Central memory CD8-positive, alpha-beta T cell (primary cell): ENCODE measurements around the gene TSHB.

ENCODE experiments used
- ATAC-seq: fragments of 150-1000 bp; cut with Tn5 transposase; replicated peaks from 2 replicates; pipeline ENCODE4 v1.10.0; 2022; ENCODE audit warnings: mild to moderate bottlenecking, moderate FRiP score, moderate number of reproducible peaks; ENCODE audit not compliant: poor library complexity, severe bottlenecking; ENCODE audit errors: extremely low read depth
- DNase-seq, 2 donors: peaks; one replicate each; pipeline ENCODE4 v3.0.0; 2021; ENCODE audit warnings: low spot score in 2 of 2
- H3K27ac Mint-ChIP-seq: one replicate; pipeline ENCODE4 v1.8.0; 2022; ENCODE audit warnings: low read depth, mild to moderate bottlenecking, moderate library complexity, mixed read lengths
- H3K27me3 Mint-ChIP-seq: one replicate; pipeline ENCODE4 v1.8.0; 2022; ENCODE audit warnings: mixed read lengths
- H3K36me3 Mint-ChIP-seq: one replicate; pipeline ENCODE4 v1.8.0; 2022; ENCODE audit warnings: mild to moderate bottlenecking, moderate library complexity, mixed read lengths; ENCODE audit not compliant: insufficient read depth
- H3K4me1 Mint-ChIP-seq: one replicate; pipeline ENCODE4 v1.8.0; 2022; ENCODE audit warnings: mixed read lengths
- H3K4me3 Mint-ChIP-seq: one replicate; pipeline ENCODE4 v1.8.0; 2022; ENCODE audit warnings: mild to moderate bottlenecking, moderate library complexity, mixed read lengths
- H3K9me3 Mint-ChIP-seq: one replicate; pipeline ENCODE4 v1.8.0; 2022; ENCODE audit warnings: mixed read lengths

TSHB gene

GRCh38 chr1:115063228-115063901 is 33.7 kb downstream of the TSHB start:
- peaks cover 51% of the 10 kb centered on the region for H3K4me1 Mint-ChIP-seq
- ATAC-seq (peak; percentile 75), DNase-seq (peak in 1 of 2 donors; percentile 38)
- no peaks in the 10 kb centered on the region for H3K27me3 Mint-ChIP-seq
- H3K36me3 Mint-ChIP-seq = peaks cover 9% of the 10 kb centered on the region
- peak overlapping the region; percentile 99 for H3K27ac Mint-ChIP-seq
- no peaks in the 10 kb centered on the region for H3K9me3 Mint-ChIP-seq
- peak overlapping the region; percentile 59 for H3K4me3 Mint-ChIP-seq

GRCh38 chr1:115064461-115064860 is 34.8 kb downstream of the TSHB start:
- ATAC-seq (no peak), DNase-seq (no peak)
- Mint-ChIP-seq H3K9me3 (no peaks in the 10 kb centered on the region), H3K4me1 (peaks cover 56% of the 10 kb centered on the region), H3K36me3 (peaks cover 9% of the 10 kb centered on the region), H3K4me3 (peak overlapping the region; percentile 1), H3K27ac (peak overlapping the region; percentile 99), H3K27me3 (no peaks in the 10 kb centered on the region)

GRCh38 chr1:115065021-115065420 is 35.4 kb downstream of the TSHB start:
- Mint-ChIP-seq H3K4me3 (no peak overlapping the region), H3K27me3 (no peaks in the 10 kb centered on the region), H3K36me3 (peaks cover 9% of the 10 kb centered on the region), H3K27ac (no peak overlapping the region), H3K4me1 (peaks cover 58% of the 10 kb centered on the region), H3K9me3 (no peaks in the 10 kb centered on the region)
- DNase-seq (no peak), ATAC-seq (no peak)

- Mint-ChIP-seq H3K9me3 (no peaks in the 10 kb centered on the region), H3K4me3 (no peak overlapping the region), H3K4me1 (peaks cover 39% of the 10 kb centered on the region), H3K36me3 (peaks cover 9% of the 10 kb centered on the region), H3K27me3 (no peaks in the 10 kb centered on the region), H3K27ac (no peak overlapping the region)
- DNase-seq (no peak), ATAC-seq (no peak)
Measured at GRCh38 chr1:115067161-115067859, 37.7 kb downstream of the TSHB start.

- no peak overlapping the region for H3K4me3 Mint-ChIP-seq
- DNase-seq = no peak
- H3K9me3 Mint-ChIP-seq = no peaks in the 10 kb centered on the region
- no peaks in the 10 kb centered on the region for H3K27me3 Mint-ChIP-seq
- peaks cover under 1% of the 10 kb centered on the region for H3K36me3 Mint-ChIP-seq
- ATAC-seq = no peak
- no peak overlapping the region for H3K27ac Mint-ChIP-seq
- peaks cover 22% of the 10 kb centered on the region for H3K4me1 Mint-ChIP-seq
Measured at GRCh38 chr1:115068826-115069585, 39.4 kb downstream of the TSHB start.

- no peaks in the 10 kb centered on the region for H3K36me3 Mint-ChIP-seq
- no peaks in the 10 kb centered on the region for H3K27me3 Mint-ChIP-seq
- H3K27ac Mint-ChIP-seq = peak overlapping the region; percentile 48
- H3K4me1 Mint-ChIP-seq = peaks cover 15% of the 10 kb centered on the region
- no peak overlapping the region for H3K4me3 Mint-ChIP-seq
- DNase-seq (no peak), ATAC-seq (no peak)
- no peaks in the 10 kb centered on the region for H3K9me3 Mint-ChIP-seq
Measured at GRCh38 chr1:115069659-115070308, 40.2 kb downstream of the TSHB start.

GRCh38 chr1:115071012-115071664 is 41.5 kb downstream of the TSHB start:
- Mint-ChIP-seq H3K4me3 (no peak overlapping the region), H3K27me3 (no peaks in the 10 kb centered on the region), H3K36me3 (no peaks in the 10 kb centered on the region), H3K9me3 (no peaks in the 10 kb centered on the region), H3K4me1 (peaks cover 16% of the 10 kb centered on the region), H3K27ac (no peak overlapping the region)
- ATAC-seq (no peak), DNase-seq (no peak)

GRCh38 chr1:115073298-115074087 is 43.9 kb downstream of the TSHB start:
- no peaks in the 10 kb centered on the region for H3K36me3 Mint-ChIP-seq
- no peak for DNase-seq
- H3K27me3 Mint-ChIP-seq = no peaks in the 10 kb centered on the region
- no peak overlapping the region for H3K4me3 Mint-ChIP-seq
- no peak overlapping the region for H3K27ac Mint-ChIP-seq
- H3K4me1 Mint-ChIP-seq = peaks cover 16% of the 10 kb centered on the region
- H3K9me3 Mint-ChIP-seq = no peaks in the 10 kb centered on the region
- ATAC-seq = no peak

- ATAC-seq (no peak), DNase-seq (no peak)
- H3K9me3 Mint-ChIP-seq = no peaks in the 10 kb centered on the region
- no peaks in the 10 kb centered on the region for H3K36me3 Mint-ChIP-seq
- H3K4me1 Mint-ChIP-seq = peaks cover 8% of the 10 kb centered on the region
- no peak overlapping the region for H3K27ac Mint-ChIP-seq
- H3K27me3 Mint-ChIP-seq = no peaks in the 10 kb centered on the region
- H3K4me3 Mint-ChIP-seq = no peak overlapping the region
Measured at GRCh38 chr1:115074839-115075534, 45.4 kb downstream of the TSHB start.

GRCh38 chr1:115076384-115076915 is 46.8 kb downstream of the TSHB start:
- ATAC-seq (no peak), DNase-seq (no peak)
- Mint-ChIP-seq H3K27me3 (no peaks in the 10 kb centered on the region), H3K9me3 (no peaks in the 10 kb centered on the region), H3K4me1 (peaks cover 8% of the 10 kb centered on the region), H3K4me3 (no peak overlapping the region), H3K27ac (no peak overlapping the region), H3K36me3 (no peaks in the 10 kb centered on the region)
